K562 treated with DMSO at 1 percent for 12 hours (cell line): Measurements from ENCODE around the gene CROT. TPM values are rescaled to one million over a fixed set of nuclear protein-coding genes. Genes with fewer than 3 reads are reported as not detected.

Experiments
- total RNA-seq: library from RNA; unstranded; fragments of 300-600 nt; gene quantifications from 2 replicates; pipeline ENCODE4 v1.2.3, GENCODE V29; 2022; ENCODE audit not compliant: insufficient read depth

CROT gene, protein sequence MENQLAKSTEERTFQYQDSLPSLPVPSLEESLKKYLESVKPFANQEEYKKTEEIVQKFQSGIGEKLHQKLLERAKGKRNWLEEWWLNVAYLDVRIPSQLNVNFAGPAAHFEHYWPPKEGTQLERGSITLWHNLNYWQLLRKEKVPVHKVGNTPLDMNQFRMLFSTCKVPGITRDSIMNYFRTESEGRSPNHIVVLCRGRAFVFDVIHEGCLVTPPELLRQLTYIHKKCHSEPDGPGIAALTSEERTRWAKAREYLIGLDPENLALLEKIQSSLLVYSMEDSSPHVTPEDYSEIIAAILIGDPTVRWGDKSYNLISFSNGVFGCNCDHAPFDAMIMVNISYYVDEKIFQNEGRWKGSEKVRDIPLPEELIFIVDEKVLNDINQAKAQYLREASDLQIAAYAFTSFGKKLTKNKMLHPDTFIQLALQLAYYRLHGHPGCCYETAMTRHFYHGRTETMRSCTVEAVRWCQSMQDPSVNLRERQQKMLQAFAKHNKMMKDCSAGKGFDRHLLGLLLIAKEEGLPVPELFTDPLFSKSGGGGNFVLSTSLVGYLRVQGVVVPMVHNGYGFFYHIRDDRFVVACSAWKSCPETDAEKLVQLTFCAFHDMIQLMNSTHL
- 3.4 and 9.5 TPM in 2 replicates for total RNA-seq

DNA sequence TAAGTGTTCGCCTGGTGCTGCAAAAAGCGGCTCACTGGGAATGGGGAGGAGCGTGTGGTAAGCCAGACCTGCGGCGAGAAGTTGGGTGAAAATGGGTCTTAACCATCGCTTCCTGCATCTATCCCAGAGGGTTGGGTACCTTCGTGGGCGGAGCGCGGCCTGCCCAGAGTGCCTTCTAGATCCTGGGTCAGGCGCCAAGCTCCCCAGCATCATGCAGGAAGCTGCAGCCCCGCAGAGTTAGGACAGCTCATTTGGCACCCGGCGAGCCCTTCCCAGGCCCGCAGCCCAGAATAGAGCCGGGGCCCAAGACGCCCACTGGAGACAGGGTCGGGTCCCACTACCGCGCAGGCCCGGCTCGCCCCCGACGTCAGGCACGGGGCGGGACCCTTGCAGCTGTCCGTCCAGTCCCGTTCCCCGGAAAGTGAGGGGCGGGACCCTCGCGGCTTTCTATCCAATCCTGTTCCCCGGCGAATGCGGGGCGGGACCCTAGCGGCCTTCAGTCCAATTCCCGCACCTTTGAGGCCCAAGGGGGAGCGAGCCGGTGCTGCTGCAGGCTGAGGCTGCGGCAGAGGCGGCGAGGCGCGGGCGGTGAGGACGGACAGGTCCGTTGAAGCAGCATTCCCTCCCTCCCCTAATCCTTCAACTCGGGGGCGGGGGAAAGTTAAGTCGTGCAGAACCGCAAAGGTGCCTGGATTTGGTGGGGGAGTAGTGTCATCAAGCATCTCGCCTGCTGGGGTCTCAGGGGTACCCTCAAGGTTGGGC lies at the start of gene CROT:
TSS of gene CROT (plus strand) at position 499 of the 762 bp plus-strand sequence. CDS start 3,405 bp downstream, outside the sequence.

Other genes starting within 250 kb of the CROT start
- 13.1 and 64.2 TPM in 2 replicates for gene DMTF1, start 193.2 kb upstream of the CROT start, total RNA-seq
- 41.8 and 49.7 TPM in 2 replicates for gene TMEM243, start 125.9 kb upstream of the CROT start, total RNA-seq
- gene ABCB4, start 130.0 kb downstream of the CROT start, total RNA-seq: 0.78 TPM in 1 of 2 replicates, not detected in the other